K562 (cell line): ENCODE results near the gene ZNF627.

ENCODE experiments used
- BRCA1 ChIP-seq, 2 experiments: fragments of 450-650 bp in 1 of 2; sonication (generic) in 1 of 2; formaldehyde crosslinking in 1 of 2; IDR thresholded peaks; 2 replicates each; pipeline versions ENCODE4 v1.5.0 to v1.6.1; 2017 to 2020; ENCODE audit warnings: mild to moderate bottlenecking in 1 of 2, missing genetic modification reagents in 1 of 2
- CTCF ChIP-seq, 3 experiments: IDR thresholded peaks in 2 of 3; conservative IDR thresholded peaks in 1 of 3; 2 replicates each; pipeline ENCODE4 v1.5.1; 2011 to 2012; ENCODE audit warnings: low read length in 3 of 3, mild to moderate bottlenecking in 3 of 3, control low read depth in 2 of 3, improper control_type of control experiment in 1 of 3, inconsistent platforms in 1 of 3, low read depth in 1 of 3, mixed read lengths in 1 of 3, moderate library complexity in 1 of 3; ENCODE audit not compliant: insufficient read depth in 2 of 3
- EP300 ChIP-seq: IDR thresholded peaks from 2 replicates; pipeline ENCODE4 v1.6.1; 2012; ENCODE audit warnings: low read length, improper control_type of control experiment
- EZH2 ChIP-seq: IDR thresholded peaks from 2 replicates; pipeline ENCODE4 v1.6.1; 2012; ENCODE audit warnings: low read depth, mild to moderate bottlenecking, inconsistent platforms, low read length, borderline replicate concordance
- PHF8 ChIP-seq: fragments of 200-600 bp; sonication (generic); IDR thresholded peaks from 2 replicates; pipeline ENCODE4 v1.6.1; 2012; ENCODE audit warnings: mixed run types, mild to moderate bottlenecking, inconsistent platforms, low read length, moderate library complexity, borderline replicate concordance
- PYGO2 ChIP-seq: fragments of 450-650 bp; IDR thresholded peaks from 2 replicates; pipeline ENCODE4 v1.6.1; 2016; ENCODE audit warnings: mild to moderate bottlenecking, missing genetic modification characterization, moderate library complexity, missing compliant biosample characterization
- ZNF766 ChIP-seq: fragments of 200-800 bp; sonication (Bioruptor generic); conservative IDR thresholded peaks from 2 replicates; pipeline ENCODE4 v1.6.1; 2016; ENCODE audit warnings: missing genetic modification characterization, missing compliant biosample characterization
- TF ChIP-seq, protein P1 (sequence below), 2 experiments: fragments of 450-650 bp; formaldehyde crosslinking in 1 of 2; IDR thresholded peaks; 2 replicates each; pipeline versions ENCODE4 v1.4.0 to v1.6.1; 2014 to 2020; ENCODE audit warnings: mild to moderate bottlenecking in 2 of 2, borderline replicate concordance in 1 of 2, low read depth in 1 of 2
- TF ChIP-seq, protein P2 (sequence below): conservative IDR thresholded peaks from 2 replicates; pipeline ENCODE4 v1.6.1; 2011; ENCODE audit warnings: low read depth, mild to moderate bottlenecking, low read length; ENCODE audit not compliant: control insufficient read depth
- TF ChIP-seq, protein P3 (sequence below): IDR thresholded peaks from 3 replicates; pipeline ENCODE4 v1.6.1; 2011; ENCODE audit warnings: borderline replicate concordance, mild to moderate bottlenecking; ENCODE audit not compliant: insufficient read length, insufficient read depth
- TF ChIP-seq, protein P4 (sequence below): fragments of 250-450 bp; sonication (Bioruptor Pico); IDR thresholded peaks from 2 replicates; pipeline ENCODE4 v1.5.1; 2021; ENCODE audit warnings: mild to moderate bottlenecking

- no peak for TF ChIP-seq EP300
- no peak for TF ChIP-seq PYGO2 (tag)
- TF ChIP-seq CTCF (IDR thresholded peaks at IDR 0.05 in 2 of 3, conservative IDR thresholded peaks at IDR 0.05 in 1 of 3; ENCODE audit: insufficient read depth in 2 of 3, low read depth in 1 of 3, low read length in 3 of 3): no peak
- TF ChIP-seq, protein P1, sequence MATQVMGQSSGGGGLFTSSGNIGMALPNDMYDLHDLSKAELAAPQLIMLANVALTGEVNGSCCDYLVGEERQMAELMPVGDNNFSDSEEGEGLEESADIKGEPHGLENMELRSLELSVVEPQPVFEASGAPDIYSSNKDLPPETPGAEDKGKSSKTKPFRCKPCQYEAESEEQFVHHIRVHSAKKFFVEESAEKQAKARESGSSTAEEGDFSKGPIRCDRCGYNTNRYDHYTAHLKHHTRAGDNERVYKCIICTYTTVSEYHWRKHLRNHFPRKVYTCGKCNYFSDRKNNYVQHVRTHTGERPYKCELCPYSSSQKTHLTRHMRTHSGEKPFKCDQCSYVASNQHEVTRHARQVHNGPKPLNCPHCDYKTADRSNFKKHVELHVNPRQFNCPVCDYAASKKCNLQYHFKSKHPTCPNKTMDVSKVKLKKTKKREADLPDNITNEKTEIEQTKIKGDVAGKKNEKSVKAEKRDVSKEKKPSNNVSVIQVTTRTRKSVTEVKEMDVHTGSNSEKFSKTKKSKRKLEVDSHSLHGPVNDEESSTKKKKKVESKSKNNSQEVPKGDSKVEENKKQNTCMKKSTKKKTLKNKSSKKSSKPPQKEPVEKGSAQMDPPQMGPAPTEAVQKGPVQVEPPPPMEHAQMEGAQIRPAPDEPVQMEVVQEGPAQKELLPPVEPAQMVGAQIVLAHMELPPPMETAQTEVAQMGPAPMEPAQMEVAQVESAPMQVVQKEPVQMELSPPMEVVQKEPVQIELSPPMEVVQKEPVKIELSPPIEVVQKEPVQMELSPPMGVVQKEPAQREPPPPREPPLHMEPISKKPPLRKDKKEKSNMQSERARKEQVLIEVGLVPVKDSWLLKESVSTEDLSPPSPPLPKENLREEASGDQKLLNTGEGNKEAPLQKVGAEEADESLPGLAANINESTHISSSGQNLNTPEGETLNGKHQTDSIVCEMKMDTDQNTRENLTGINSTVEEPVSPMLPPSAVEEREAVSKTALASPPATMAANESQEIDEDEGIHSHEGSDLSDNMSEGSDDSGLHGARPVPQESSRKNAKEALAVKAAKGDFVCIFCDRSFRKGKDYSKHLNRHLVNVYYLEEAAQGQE (IDR thresholded peaks at IDR 0.05; ENCODE audit: borderline replicate concordance): no peak
- TF ChIP-seq, protein P1 (CRISPR knock-in tag; IDR thresholded peaks at IDR 0.05; ENCODE audit: low read depth): no peak
- TF ChIP-seq ZNF766: no peak
- TF ChIP-seq, protein P2, sequence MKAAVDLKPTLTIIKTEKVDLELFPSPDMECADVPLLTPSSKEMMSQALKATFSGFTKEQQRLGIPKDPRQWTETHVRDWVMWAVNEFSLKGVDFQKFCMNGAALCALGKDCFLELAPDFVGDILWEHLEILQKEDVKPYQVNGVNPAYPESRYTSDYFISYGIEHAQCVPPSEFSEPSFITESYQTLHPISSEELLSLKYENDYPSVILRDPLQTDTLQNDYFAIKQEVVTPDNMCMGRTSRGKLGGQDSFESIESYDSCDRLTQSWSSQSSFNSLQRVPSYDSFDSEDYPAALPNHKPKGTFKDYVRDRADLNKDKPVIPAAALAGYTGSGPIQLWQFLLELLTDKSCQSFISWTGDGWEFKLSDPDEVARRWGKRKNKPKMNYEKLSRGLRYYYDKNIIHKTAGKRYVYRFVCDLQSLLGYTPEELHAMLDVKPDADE: no peak
- TF ChIP-seq PHF8: no peak
- no peak for TF ChIP-seq BRCA1 (IDR thresholded peaks at IDR 0.05)
- TF ChIP-seq BRCA1 (CRISPR knock-in tag; IDR thresholded peaks at IDR 0.05): no peak
- TF ChIP-seq EZH2: no peak
- TF ChIP-seq, protein P3, sequence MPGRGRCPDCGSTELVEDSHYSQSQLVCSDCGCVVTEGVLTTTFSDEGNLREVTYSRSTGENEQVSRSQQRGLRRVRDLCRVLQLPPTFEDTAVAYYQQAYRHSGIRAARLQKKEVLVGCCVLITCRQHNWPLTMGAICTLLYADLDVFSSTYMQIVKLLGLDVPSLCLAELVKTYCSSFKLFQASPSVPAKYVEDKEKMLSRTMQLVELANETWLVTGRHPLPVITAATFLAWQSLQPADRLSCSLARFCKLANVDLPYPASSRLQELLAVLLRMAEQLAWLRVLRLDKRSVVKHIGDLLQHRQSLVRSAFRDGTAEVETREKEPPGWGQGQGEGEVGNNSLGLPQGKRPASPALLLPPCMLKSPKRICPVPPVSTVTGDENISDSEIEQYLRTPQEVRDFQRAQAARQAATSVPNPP: no peak
- TF ChIP-seq, protein P4, sequence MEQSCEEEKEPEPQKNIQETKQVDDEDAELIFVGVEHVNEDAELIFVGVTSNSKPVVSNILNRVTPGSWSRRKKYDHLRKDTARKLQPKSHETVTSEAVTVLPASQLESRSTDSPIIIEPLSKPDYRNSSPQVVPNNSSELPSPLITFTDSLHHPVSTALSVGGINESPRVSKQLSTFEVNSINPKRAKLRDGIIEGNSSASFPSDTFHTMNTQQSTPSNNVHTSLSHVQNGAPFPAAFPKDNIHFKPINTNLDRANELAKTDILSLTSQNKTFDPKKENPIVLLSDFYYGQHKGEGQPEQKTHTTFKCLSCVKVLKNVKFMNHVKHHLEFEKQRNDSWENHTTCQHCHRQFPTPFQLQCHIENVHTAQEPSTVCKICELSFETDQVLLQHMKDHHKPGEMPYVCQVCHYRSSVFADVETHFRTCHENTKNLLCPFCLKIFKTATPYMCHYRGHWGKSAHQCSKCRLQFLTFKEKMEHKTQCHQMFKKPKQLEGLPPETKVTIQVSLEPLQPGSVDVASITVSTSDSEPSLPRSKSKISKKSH (CRISPR knock-in tag): no peak
Observed at GRCh38 chr19:11649941-11650340, 52.7 kb downstream of the ZNF627 start.
